ENCODE measurements around the gene HYAL2.

Gene HYAL2

DNA sequence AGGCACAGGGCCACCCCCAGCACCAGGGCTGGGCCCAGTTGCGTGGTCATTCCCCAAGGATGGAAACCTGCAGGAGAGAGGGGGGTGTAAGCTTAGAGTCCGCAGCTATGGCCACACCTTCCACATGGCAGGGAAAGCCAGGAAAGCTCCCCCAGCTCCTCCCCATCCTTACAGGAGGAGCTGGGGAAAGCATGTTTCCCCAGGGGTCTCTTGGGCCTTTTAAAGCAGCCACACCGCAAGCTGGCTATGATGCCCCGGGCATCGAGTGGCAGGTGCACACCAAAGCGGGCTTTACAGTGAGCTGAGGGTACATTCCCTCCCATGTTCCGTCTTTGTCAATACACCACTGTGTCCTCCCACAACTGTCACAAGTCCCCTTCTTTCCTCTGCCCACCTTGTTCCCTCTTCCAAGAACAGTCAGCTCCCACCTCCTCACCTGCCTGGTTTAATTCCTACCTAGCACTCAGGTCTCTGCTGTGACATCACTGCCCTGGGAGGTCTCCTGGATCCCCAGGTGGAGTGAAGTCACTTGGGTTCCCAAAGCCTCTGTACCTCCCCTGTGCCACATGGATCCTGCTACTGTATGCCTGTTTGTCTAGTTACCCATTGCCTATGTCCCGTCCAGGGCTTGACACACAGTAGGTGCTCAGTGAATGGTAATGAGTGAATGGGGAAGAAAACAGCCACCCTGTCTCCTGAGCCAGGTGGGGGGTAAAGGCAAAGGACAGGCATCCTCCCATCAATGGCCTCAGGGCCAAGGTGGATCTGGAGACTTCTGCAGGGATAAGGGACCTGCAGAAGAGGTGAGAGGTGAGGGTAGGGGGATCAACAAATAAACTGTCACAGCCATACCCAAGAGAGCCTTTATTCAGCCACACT lies 26.8 kb downstream of the HYAL2 start:
- no CpG with 5 or more reads among the region's 8 CpGs for WGBS, 2 donors (ENCODE audit: extremely low coverage in 2 of 2, insufficient read length in 2 of 2, insufficient replicate concordance in 1 of 2)
- H3K14ac ChIP-seq (ENCODE audit: low read length), result no peak overlapping the region
- no peak overlapping the region for H2AK5ac ChIP-seq (ENCODE audit: low read depth, low read length)
- H3K4me2 ChIP-seq (ENCODE audit: insufficient read depth, low read length, poor library complexity, severe bottlenecking), result no peak overlapping the region
- peaks cover 16 to 24% of the 10 kb centered on the region in 2 donors for H3K4me1 ChIP-seq (ENCODE audit: control insufficient read depth in 2 of 2, insufficient read depth in 1 of 2, low read depth in 1 of 2, low read length in 2 of 2)
- no peak overlapping the region for H2BK12ac ChIP-seq (ENCODE audit: low read length)
- no peak overlapping the region for H3K18ac ChIP-seq (ENCODE audit: low read length)
- H3K23ac ChIP-seq (ENCODE audit: low read depth, low read length, poor library complexity), result no peak overlapping the region
- DNase-seq (ENCODE audit: low spot score), result no peak
- H3K4me3 ChIP-seq (ENCODE audit: low read length in 2 of 2), result no peak overlapping the region
- H4K8ac ChIP-seq (ENCODE audit: low read depth, low read length), result no peak overlapping the region
- H4K91ac ChIP-seq (ENCODE audit: low read depth, low read length, poor library complexity), result no peak overlapping the region
- H3K9me3 ChIP-seq (replicated peaks in 1 of 2; ENCODE audit: control insufficient read depth in 2 of 2, insufficient read depth in 1 of 2, low read depth in 1 of 2, low read length in 2 of 2), result no peaks in the 10 kb centered on the region
- H3K36me3 ChIP-seq (replicated peaks in 1 of 2; ENCODE audit: control insufficient read depth in 2 of 2, insufficient read depth in 2 of 2, low read length in 2 of 2), result no peaks in the 10 kb centered on the region
- H2BK15ac ChIP-seq (ENCODE audit: low read length), result no peak overlapping the region
- H3K79me1 ChIP-seq (ENCODE audit: low read depth, low read length), result peaks cover 7% of the 10 kb centered on the region
- no peak overlapping the region for H2AFZ ChIP-seq (ENCODE audit: low read length)
- no peak overlapping the region for H2BK5ac ChIP-seq (ENCODE audit: low read length)
- no peak overlapping the region for H3K4ac ChIP-seq (ENCODE audit: low read length)
- no peak overlapping the region for H3K27ac ChIP-seq (replicated peaks; ENCODE audit: low read length)
- no peaks in the 10 kb centered on the region for H3K27me3 ChIP-seq (ENCODE audit: control insufficient read depth in 3 of 3, insufficient read depth in 3 of 3, low read depth in 1 of 3, low read length in 3 of 3)
- H3K9ac ChIP-seq (ENCODE audit: low read depth, low read length, poor library complexity), result no peak overlapping the region
- no peak overlapping the region for H2BK120ac ChIP-seq (ENCODE audit: low read depth, low read length)

- no peak overlapping the region for H2BK15ac ChIP-seq (ENCODE audit: low read length)
- no peak overlapping the region for H3K14ac ChIP-seq (ENCODE audit: low read length)
- H3K4me2 ChIP-seq (ENCODE audit: insufficient read depth, low read length, poor library complexity, severe bottlenecking), result no peak overlapping the region
- peaks cover 6 to 10% of the 10 kb centered on the region in 2 donors for H3K36me3 ChIP-seq (replicated peaks in 1 of 2; ENCODE audit: control insufficient read depth in 2 of 2, insufficient read depth in 2 of 2, low read length in 2 of 2)
- peaks cover 10% of the 10 kb centered on the region for H3K79me1 ChIP-seq (ENCODE audit: low read depth, low read length)
- H2BK12ac ChIP-seq (ENCODE audit: low read length), result no peak overlapping the region
- no peak overlapping the region for H2AFZ ChIP-seq (ENCODE audit: low read length)
- no peaks in the 10 kb centered on the region for H3K9me3 ChIP-seq (replicated peaks in 1 of 2; ENCODE audit: control insufficient read depth in 2 of 2, insufficient read depth in 1 of 2, low read depth in 1 of 2, low read length in 2 of 2)
- peak overlapping the region; percentile 7 for H3K9ac ChIP-seq (ENCODE audit: low read depth, low read length, poor library complexity)
- H3K27ac ChIP-seq (replicated peaks; ENCODE audit: low read length), result no peak overlapping the region
- H3K4me3 ChIP-seq (ENCODE audit: low read length in 2 of 2), result peak overlapping the region in 1 of 2 donors; percentile 34
- no peak overlapping the region for H3K18ac ChIP-seq (ENCODE audit: low read length)
- no peak overlapping the region for H3K4ac ChIP-seq (ENCODE audit: low read length)
- no CpG with 5 or more reads among the region's 22 CpGs for WGBS, 2 donors (ENCODE audit: extremely low coverage in 2 of 2, insufficient read length in 2 of 2, insufficient replicate concordance in 1 of 2)
- H2BK120ac ChIP-seq (ENCODE audit: low read depth, low read length), result no peak overlapping the region
- H4K8ac ChIP-seq (ENCODE audit: low read depth, low read length), result no peak overlapping the region
- no peak for DNase-seq (ENCODE audit: low spot score)
- H3K27me3 ChIP-seq (ENCODE audit: control insufficient read depth in 3 of 3, insufficient read depth in 3 of 3, low read depth in 1 of 3, low read length in 3 of 3), result no peaks in the 10 kb centered on the region
- H4K91ac ChIP-seq (ENCODE audit: low read depth, low read length, poor library complexity), result no peak overlapping the region
- H3K23ac ChIP-seq (ENCODE audit: low read depth, low read length, poor library complexity), result no peak overlapping the region
- peaks cover 12 to 16% of the 10 kb centered on the region in 2 donors for H3K4me1 ChIP-seq (ENCODE audit: control insufficient read depth in 2 of 2, insufficient read depth in 1 of 2, low read depth in 1 of 2, low read length in 2 of 2)
- H2BK5ac ChIP-seq (ENCODE audit: low read length), result no peak overlapping the region
- no peak overlapping the region for H2AK5ac ChIP-seq (ENCODE audit: low read depth, low read length)
Measured at GRCh38 chr3:50294492-50295403, 27.8 kb downstream of the HYAL2 start.

DNA sequence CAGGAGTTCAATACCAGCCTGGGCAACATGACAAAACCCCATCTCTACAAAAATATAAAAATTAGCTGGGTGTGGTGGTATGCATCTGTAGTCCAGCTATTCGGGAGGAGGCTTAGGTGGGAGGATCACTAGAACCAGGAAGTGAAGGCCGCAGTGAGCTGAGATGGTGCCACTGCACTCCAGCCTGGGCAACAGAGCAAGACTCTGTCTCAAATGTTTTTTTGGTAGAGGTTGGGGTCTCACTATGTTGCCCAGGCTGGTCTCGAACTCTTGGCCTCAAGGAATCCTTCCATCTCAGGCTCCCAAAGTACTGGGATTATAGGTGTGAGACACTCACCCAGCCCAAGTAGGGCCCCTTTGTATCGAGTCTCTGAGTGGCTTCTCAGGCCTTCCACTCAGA lies 28.5 kb downstream of the HYAL2 start:
- no peak overlapping the region for H2BK5ac ChIP-seq (ENCODE audit: low read length)
- peaks cover 16% of the 10 kb centered on the region for H3K79me1 ChIP-seq (ENCODE audit: low read depth, low read length)
- no peak overlapping the region for H2BK120ac ChIP-seq (ENCODE audit: low read depth, low read length)
- H2AFZ ChIP-seq (ENCODE audit: low read length), result no peak overlapping the region
- peaks cover 12 to 16% of the 10 kb centered on the region in 2 donors for H3K4me1 ChIP-seq (ENCODE audit: control insufficient read depth in 2 of 2, insufficient read depth in 1 of 2, low read depth in 1 of 2, low read length in 2 of 2)
- H3K27me3 ChIP-seq (ENCODE audit: control insufficient read depth in 3 of 3, insufficient read depth in 3 of 3, low read depth in 1 of 3, low read length in 3 of 3), result no peaks in the 10 kb centered on the region
- no peak overlapping the region for H3K14ac ChIP-seq (ENCODE audit: low read length)
- H2AK5ac ChIP-seq (ENCODE audit: low read depth, low read length), result no peak overlapping the region
- no peaks in the 10 kb centered on the region for H3K9me3 ChIP-seq (replicated peaks in 1 of 2; ENCODE audit: control insufficient read depth in 2 of 2, insufficient read depth in 1 of 2, low read depth in 1 of 2, low read length in 2 of 2)
- no peak overlapping the region for H4K8ac ChIP-seq (ENCODE audit: low read depth, low read length)
- H4K91ac ChIP-seq (ENCODE audit: low read depth, low read length, poor library complexity), result no peak overlapping the region
- DNase-seq (ENCODE audit: low spot score), result no peak
- no peak overlapping the region for H3K9ac ChIP-seq (ENCODE audit: low read depth, low read length, poor library complexity)
- H3K18ac ChIP-seq (ENCODE audit: low read length), result no peak overlapping the region
- H3K4me2 ChIP-seq (ENCODE audit: insufficient read depth, low read length, poor library complexity, severe bottlenecking), result no peak overlapping the region
- H2BK15ac ChIP-seq (ENCODE audit: low read length), result no peak overlapping the region
- H3K23ac ChIP-seq (ENCODE audit: low read depth, low read length, poor library complexity), result no peak overlapping the region
- no peak overlapping the region for H3K27ac ChIP-seq (replicated peaks; ENCODE audit: low read length)
- H3K36me3 ChIP-seq (replicated peaks in 1 of 2; ENCODE audit: control insufficient read depth in 2 of 2, insufficient read depth in 2 of 2, low read length in 2 of 2), result peaks cover 13 to 17% of the 10 kb centered on the region in 2 donors
- no peak overlapping the region for H2BK12ac ChIP-seq (ENCODE audit: low read length)
- no peak overlapping the region for H3K4me3 ChIP-seq (ENCODE audit: low read length in 2 of 2)
- H3K4ac ChIP-seq (ENCODE audit: low read length), result no peak overlapping the region
- no CpG with 5 or more reads among the region's 4 CpGs for WGBS, 2 donors (ENCODE audit: extremely low coverage in 2 of 2, insufficient read length in 2 of 2, insufficient replicate concordance in 1 of 2)
